HPDE6-E6E7 (cell line): ENCODE results near the gene CLDN4.
A peak's percentile ranks its signal among the peaks of the same experiment; 100 is the strongest.
"Not testable (repeated sequence)": the region's sequence is repeated elsewhere in the genome, so short reads cannot be mapped to it uniquely, and the experiment has no call there.

Source experiments
- DNase-seq: peaks from one replicate; pipeline ENCODE4 v3.0.0; 2011; ENCODE audit warnings: missing footprints; ENCODE audit errors: extremely low spot score

CLDN4 gene, protein sequence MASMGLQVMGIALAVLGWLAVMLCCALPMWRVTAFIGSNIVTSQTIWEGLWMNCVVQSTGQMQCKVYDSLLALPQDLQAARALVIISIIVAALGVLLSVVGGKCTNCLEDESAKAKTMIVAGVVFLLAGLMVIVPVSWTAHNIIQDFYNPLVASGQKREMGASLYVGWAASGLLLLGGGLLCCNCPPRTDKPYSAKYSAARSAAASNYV

DNA sequence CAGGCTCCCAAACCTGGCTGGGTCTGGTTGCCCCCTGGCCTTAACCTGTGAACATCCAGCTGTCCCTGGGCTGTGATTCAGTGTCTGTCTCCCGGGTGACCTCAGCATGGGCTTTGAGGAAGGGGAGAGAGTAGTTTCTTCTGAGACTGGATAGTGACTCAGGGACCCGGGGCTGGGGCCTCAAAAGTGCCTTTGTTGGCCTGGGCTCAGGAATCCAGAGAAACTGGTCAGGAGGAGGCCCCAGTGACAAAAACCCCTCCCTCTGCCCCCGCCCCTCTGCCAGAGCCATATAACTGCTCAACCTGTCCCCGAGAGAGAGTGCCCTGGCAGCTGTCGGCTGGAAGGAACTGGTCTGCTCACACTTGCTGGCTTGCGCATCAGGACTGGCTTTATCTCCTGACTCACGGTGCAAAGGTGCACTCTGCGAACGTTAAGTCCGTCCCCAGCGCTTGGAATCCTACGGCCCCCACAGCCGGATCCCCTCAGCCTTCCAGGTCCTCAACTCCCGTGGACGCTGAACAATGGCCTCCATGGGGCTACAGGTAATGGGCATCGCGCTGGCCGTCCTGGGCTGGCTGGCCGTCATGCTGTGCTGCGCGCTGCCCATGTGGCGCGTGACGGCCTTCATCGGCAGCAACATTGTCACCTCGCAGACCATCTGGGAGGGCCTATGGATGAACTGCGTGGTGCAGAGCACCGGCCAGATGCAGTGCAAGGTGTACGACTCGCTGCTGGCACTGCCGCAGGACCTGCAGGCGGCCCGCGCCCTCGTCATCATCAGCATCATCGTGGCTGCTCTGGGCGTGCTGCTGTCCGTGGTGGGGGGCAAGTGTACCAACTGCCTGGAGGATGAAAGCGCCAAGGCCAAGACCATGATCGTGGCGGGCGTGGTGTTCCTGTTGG lies at the start of gene CLDN4:
CLDN4 (plus strand) TSS at position 316 of the 903 bp plus-strand sequence; CDS start at position 522, 206 bp downstream.
- no peak for DNase-seq

DNA sequence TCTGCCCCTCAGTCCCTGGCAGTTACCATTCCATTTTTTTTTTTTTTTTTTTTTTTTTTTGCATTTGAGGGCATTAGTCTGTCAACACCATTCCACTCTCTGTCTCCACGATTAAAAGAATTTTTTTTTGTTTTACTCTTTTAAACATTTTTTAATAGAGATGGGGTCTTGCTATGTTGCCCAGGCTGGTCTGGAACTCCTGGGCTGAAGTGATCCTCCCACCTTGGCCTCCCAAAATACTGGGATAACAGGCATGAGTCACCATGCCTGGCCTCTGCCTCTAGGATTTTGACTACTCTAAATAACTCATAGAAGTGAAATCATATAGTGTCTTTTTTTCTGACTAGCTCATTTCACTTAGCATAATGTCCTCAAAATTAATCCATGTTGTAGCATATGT lies 44.2 kb upstream of the CLDN4 start:
- no peak for DNase-seq

GRCh38 chr7:73787786-73788048 lies 43.1 kb upstream of the CLDN4 start:
- not testable (repeated sequence) for DNase-seq

DNA sequence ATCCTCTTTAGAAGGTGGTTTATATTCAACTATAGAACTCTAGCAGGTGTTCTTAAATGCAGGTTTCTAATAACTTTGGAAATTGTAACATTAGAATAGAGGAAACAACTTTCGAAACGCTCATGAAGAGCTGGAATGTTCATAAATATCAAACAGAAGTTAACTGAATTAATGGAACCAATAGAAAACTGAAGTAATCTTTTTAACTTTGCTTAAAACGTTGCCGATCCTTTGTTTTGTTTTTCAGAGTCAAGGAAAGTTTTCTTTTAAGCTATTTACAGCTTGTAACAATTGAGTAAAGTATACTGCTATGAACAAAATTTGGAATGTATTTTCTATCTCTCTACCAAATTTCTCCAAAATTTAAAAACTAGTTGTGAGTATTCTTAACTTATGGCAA lies 41.7 kb upstream of the CLDN4 start:
- DNase-seq = no peak

- DNase-seq = not testable (repeated sequence)
Measured at GRCh38 chr7:73791170-73791690, 39.6 kb upstream of the CLDN4 start.

DNA sequence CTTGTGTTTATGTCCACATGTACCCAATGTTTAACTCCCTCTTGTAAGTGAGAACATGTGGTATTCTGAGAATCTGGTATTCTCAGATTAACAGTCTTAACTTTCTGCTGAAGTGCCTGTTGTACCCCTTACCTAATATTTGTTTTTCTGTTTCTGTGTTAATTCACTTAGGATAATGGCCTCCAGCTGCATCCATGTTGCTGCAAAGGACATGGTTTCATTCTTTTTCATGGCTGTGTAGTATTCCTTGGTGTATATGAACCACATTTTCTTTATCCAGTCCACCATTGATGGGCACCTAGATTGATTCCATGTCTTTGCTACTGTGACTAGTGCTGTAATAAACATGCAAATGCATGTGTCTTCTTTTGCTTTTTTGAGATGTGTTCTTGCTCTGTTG lies 35.6 kb upstream of the CLDN4 start:
- not testable (repeated sequence) for DNase-seq

GRCh38 chr7:73796656-73797055 lies 34.1 kb upstream of the CLDN4 start:
- not testable (repeated sequence) for DNase-seq

GRCh38 chr7:73797176-73797575 lies 33.6 kb upstream of the CLDN4 start:
- DNase-seq = not testable (repeated sequence)

- DNase-seq = no peak
Measured at GRCh38 chr7:73799282-73800141, 31.3 kb upstream of the CLDN4 start.

DNA sequence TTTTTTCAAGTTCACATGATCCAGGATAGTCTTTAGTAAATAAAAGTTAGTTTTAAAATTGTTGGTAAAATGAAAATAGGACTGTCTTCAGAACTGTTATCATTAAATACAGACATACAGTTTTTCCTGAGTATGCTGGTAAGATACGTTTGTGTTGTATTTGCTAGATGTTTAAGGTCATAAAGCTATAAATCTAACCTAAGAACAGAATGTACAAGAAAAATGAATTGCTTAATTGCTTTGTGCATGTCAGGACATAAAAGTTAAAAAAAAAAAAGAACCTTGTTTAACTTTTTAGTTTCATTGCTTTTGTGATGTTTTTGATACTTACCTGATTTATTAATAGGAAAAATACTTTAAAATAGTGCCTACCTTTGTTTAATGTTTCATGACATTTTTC lies 29.2 kb upstream of the CLDN4 start:
- no peak for DNase-seq

DNA sequence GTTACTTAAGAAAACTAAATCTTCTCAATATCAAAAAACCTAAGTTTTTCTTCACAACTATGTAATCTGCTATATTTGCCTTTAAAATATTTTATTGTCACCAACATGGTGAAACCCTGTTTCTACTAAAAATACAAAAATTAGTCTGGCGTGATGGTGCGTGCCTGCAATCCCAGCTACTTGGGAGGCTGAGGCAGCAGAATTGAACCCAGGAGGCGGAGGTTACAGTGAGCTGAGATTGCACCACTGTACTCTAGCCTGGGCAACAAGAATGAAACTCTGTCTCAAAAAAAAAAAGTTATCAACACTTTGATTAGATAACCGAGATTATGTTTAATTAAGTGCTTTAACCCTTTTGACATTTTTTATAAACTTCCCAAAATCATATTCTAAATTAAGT lies 28.3 kb upstream of the CLDN4 start:
- no peak for DNase-seq

GRCh38 chr7:73809467-73809951 lies 21.3 kb upstream of the CLDN4 start:
- DNase-seq = no peak

DNA sequence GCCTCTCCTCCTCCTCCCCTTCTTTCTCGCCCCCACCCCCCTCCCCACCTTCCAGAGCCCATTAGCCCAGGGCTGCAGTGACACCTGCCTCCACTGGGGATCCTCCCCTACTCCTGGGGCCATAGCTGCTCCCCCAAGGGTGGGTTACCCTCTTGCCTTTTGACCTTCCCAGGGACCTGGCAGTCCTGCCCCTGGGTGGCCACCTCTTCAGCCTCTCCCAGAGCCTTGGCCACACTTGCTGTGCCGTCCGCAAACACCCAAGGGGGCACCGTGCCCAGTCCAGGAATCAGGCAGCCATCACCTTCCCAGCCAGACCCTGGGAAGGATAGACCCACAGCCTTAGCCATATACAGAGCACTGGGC lies 19.8 kb upstream of the CLDN4 start:
- no peak for DNase-seq

- no peak for DNase-seq
Measured at GRCh38 chr7:73811760-73812168, 19.0 kb upstream of the CLDN4 start.

- no peak for DNase-seq
Measured at GRCh38 chr7:73812996-73813395, 17.8 kb upstream of the CLDN4 start.

DNA sequence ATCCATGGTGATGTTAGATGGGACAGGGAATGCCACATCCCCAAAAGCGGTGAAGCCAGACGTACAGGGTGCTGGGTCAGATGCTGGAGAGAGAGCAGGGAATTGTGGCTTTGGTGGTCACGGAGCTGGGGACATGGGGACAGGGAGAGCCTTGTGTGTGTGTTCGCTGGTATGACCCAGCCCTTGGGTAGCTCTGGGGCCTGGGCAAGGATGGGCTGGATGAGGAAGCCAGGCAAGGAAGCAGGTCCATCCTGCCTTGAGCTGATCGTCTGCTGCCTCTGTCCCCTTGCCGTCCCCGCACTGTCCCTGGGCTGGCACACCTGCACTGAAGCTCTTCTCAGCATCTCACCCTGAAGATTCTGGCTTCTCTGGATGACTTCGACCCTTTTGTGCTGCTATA lies 15.4 kb upstream of the CLDN4 start:
- no peak for DNase-seq

GRCh38 chr7:73817121-73817520 lies 13.7 kb upstream of the CLDN4 start:
- DNase-seq = no peak

DNA sequence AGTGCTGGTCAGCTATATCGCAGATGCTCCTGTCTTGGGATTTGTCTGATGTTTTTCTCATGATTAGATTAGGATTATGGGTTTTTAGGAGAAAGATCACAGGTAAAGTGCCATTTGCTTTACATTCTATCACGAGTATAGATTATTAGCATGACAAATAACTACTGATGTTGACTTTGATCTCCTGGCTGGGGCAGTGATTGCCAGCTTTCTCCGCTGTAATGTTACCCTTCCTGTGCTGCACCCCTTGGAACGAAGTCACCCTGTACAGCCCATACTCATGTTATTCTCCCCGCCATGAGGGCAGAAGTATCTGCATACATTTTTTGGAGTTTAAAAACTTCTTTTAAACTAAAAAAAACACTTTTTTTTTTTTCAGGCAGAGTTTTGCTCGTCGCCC lies 10.8 kb upstream of the CLDN4 start:
- DNase-seq = no peak

DNA sequence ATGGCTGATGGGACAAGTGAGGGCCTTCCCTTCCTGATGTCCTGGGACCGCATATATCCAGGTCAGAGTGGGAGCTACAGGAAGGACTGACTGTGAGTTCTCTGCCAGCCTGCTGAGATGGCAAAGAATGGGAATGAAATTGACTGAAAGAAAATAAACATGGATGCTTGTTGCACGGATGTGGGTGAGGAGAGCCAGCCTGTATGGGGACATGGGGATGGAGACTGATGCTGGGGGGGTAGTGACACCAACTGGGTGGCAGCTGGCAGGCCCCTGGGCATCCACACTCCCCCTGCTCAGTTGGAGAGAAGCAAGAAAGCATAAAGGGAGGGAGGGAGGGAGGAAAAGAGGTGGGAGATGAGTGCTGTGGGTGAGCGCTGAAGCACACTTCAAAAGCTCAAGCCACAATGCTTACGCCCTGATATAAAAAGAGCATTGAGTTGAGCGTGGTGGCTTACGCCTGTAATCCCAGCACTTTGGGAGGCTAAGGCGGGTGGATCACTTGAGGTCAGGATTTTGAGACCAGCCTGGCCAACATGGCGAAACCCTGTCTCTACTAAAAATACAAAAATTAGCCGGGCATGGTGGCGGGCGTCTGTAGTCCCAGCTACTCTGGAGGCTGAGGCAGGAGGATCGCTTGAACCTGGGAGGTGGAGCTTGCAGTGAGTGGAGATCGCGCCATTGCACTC lies 9.1 kb upstream of the CLDN4 start:
- not testable (repeated sequence) for DNase-seq

DNA sequence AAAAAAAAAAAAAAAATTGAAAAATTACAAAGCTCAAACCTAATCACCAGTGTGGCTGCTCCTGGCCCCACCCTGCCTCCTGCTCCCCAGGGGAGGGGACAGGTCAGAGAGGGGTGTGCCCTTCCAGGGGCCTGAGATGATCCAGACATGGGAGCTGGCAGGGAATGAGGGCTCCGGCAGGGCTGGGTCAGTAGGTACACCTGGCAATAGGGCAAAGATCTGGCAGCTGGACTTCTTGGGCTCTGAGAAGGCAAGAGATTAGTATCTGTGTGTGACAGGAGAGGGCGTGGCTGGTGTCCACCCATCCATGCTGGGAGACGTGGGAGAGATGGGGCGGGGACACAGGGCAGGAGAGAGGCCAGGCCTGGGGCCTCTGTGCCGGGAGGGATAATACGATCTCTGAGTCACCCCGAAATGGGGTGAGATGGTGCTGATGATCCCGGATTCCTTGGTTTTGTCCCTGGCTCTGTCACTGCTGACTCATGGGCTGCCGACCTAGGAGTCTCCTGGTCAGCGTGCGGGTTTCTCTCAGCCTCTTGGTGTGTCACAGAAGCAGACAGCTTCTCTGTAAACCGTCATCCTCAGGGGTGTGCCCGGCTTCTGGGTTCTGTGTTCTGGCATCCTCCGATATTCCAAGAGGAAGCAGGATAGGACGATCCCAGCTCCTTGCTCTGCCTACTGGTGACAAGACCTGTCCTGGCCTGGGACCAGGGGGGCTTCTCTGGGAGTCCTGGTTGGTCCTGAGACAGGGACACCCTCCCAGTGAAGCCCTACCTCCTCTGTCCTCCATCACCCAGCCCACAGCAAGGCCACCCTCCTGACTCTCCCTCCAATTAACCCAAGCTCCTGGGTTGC lies 8.2 kb upstream of the CLDN4 start:
- peak; percentile 98 for DNase-seq

DNA sequence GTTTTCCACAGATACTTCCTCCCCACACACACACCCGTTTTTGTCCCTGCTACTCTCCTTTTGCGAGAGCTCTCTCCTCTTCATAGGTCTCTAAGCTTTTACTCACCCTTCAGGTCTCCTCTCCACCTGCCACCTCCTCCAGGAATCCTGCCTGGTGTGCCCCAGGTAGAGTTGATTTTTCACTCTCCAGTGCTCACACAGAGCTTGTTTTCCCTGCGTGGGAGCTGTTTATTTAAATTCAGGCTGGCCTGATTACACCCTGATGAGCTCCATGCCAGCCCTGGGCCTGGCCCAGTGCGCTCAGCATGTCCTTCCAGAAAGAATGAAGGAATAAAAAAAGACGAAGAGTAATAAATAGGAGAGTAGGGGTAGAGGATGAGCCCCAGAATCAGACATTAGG lies 7.5 kb upstream of the CLDN4 start:
- DNase-seq = no peak
